ENCODE results near the gene SVOP. TPM values are rescaled to one million over a fixed set of nuclear protein-coding genes. Genes with fewer than 3 reads are reported as not detected.

The SVOP gene
- total RNA-seq, 1 donor from 2014 or later: not detected

DNA sequence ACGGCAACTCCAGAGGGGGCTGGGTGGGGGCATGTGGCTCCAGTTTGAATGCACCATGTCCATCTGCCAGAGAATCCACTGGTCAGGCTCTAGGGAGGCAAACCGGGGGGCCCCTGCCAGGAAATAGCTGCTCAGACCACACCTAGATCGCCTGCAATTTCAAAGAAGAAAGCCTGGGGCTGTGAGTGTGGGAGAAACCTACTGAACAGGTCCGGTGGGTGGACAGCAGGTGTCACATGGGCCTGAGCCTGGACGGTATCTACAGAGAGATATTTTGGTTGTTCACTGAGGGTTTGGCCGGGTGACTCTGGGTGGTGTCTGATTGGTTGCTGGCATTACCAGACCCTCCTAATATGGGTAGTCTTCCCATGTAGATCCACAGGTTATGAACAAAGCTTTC, 109.0 kb downstream of the SVOP start:
- intact Hi-C loops (cut with micrococcal nuclease): no loop called here
- Mint-ChIP-seq H3K4me3 (ENCODE audit: low read depth) (no peak overlapping the region), H3K9me3 (no peaks in the 10 kb centered on the region), H3K27ac (no peak overlapping the region), H3K4me1 (ENCODE audit: low read depth) (no peaks in the 10 kb centered on the region), H3K27me3 (ENCODE audit: low read depth) (peaks cover 9% of the 10 kb centered on the region), H3K36me3 (ENCODE audit: low read depth) (no peaks in the 10 kb centered on the region)
- DNase-seq (ENCODE audit: low spot score): no peak

DNA sequence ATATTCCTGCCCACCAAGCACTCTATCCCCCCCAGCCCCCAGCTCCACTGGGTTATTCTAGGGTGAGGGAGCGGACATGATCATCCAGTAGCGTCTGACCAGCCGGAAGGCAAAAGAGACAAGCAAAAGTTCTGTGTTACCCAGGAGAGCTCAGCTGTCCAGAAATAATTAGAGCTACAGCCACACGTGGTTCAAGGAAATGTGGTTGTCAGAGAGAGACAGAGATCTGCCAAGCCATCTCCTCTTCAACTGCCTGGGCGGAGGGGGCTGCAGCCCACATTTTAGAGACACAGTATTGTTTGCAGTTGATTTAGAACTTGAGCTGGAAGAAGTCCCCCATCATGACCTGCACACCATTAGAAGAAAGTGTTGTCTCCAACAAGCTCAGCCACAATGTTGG, 110.5 kb downstream of the SVOP start:
- Mint-ChIP-seq H3K27ac (no peak overlapping the region), H3K27me3 (ENCODE audit: low read depth) (peaks cover 12% of the 10 kb centered on the region), H3K4me3 (ENCODE audit: low read depth) (no peak overlapping the region), H3K4me1 (ENCODE audit: low read depth) (no peaks in the 10 kb centered on the region), H3K36me3 (ENCODE audit: low read depth) (no peaks in the 10 kb centered on the region), H3K9me3 (no peaks in the 10 kb centered on the region)
- no peak for DNase-seq (ENCODE audit: low spot score)
- intact Hi-C loops (cut with micrococcal nuclease): no loop called here

DNA sequence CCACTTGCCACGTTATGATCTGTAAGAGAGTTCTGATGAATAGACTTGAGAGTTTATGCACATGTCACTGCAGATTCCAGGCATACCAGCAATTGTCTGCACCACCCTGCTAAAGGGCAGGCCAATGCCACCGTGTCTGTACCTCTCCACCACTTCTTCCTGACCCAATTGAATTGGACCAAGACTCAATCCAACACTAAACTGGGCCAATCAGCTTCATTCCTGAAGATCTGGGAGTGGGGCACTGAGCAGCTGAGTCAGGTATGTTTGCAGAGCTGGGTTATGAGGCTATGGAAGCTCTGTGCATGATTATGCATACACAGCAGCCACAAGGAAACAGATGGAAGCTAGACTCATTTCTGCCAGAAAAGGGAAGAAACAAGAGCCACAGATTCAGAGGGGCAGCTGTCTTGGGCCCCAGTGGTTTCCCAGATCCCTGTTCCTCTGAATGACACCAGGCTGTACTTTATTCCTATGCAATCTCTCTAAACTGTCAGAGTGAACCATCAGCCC, 113.0 kb downstream of the SVOP start:
- no peaks in the 10 kb centered on the region for H3K9me3 Mint-ChIP-seq
- H3K27me3 Mint-ChIP-seq (ENCODE audit: low read depth): peaks cover 15% of the 10 kb centered on the region
- no peaks in the 10 kb centered on the region for H3K4me1 Mint-ChIP-seq (ENCODE audit: low read depth)
- DNase-seq (ENCODE audit: low spot score): no peak
- H3K36me3 Mint-ChIP-seq (ENCODE audit: low read depth): no peaks in the 10 kb centered on the region
- H3K4me3 Mint-ChIP-seq (ENCODE audit: low read depth): no peak overlapping the region
- no peak overlapping the region for H3K27ac Mint-ChIP-seq
- intact Hi-C loops (cut with micrococcal nuclease): no loop called here

DNA sequence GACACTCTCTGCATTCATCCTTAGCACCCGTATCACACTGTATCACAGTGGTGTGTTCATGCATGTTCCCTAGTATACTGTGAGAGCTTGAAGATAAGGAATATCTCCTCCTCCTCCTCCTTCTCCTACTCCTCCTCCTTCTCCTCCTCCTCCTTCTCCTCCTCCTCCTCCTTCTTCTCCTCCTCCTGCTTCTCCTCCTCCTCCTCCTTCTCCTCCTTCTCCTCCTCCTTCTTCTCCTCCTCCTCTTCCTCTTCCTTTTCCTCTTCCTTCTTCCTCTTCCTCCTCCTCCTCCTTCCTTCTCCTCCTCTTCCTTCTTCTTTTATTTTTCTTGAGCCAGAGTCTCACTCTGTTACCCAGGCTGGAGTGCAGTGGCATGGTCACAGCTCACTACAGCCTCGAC, 113.9 kb downstream of the SVOP start:
- peaks cover 15% of the 10 kb centered on the region for H3K27me3 Mint-ChIP-seq (ENCODE audit: low read depth)
- H3K4me1 Mint-ChIP-seq (ENCODE audit: low read depth): no peaks in the 10 kb centered on the region
- H3K36me3 Mint-ChIP-seq (ENCODE audit: low read depth): no peaks in the 10 kb centered on the region
- no peak overlapping the region for H3K4me3 Mint-ChIP-seq (ENCODE audit: low read depth)
- no peak for DNase-seq (ENCODE audit: low spot score)
- H3K9me3 Mint-ChIP-seq: no peaks in the 10 kb centered on the region
- intact Hi-C loops (cut with micrococcal nuclease): no loop called here
- H3K27ac Mint-ChIP-seq: no peak overlapping the region

DNA sequence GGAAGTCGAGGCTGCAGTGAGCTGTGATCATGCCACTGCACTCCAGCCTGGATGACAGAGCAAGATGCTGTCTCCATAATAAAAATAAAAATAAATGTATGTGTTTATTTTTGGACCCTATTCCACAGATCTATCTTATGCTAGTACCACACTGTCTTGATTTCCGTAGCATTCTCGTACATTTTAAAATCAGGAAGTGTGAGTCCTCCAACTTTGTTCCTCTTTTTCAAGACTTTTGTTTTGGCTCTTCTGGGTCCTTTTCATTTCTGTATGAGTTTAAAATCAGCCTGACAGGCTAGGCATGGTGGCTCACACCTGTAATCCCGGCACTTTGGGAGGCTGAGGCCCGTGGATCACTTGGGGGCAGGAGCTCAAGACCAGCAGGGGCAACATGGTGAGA, 115.1 kb downstream of the SVOP start:
- Mint-ChIP-seq H3K9me3 (no peaks in the 10 kb centered on the region), H3K36me3 (ENCODE audit: low read depth) (no peaks in the 10 kb centered on the region), H3K27me3 (ENCODE audit: low read depth) (peaks cover 15% of the 10 kb centered on the region), H3K27ac (no peak overlapping the region), H3K4me1 (ENCODE audit: low read depth) (no peaks in the 10 kb centered on the region), H3K4me3 (ENCODE audit: low read depth) (no peak overlapping the region)
- intact Hi-C loops (cut with micrococcal nuclease): no loop called here
- DNase-seq (ENCODE audit: low spot score): no peak

DNA sequence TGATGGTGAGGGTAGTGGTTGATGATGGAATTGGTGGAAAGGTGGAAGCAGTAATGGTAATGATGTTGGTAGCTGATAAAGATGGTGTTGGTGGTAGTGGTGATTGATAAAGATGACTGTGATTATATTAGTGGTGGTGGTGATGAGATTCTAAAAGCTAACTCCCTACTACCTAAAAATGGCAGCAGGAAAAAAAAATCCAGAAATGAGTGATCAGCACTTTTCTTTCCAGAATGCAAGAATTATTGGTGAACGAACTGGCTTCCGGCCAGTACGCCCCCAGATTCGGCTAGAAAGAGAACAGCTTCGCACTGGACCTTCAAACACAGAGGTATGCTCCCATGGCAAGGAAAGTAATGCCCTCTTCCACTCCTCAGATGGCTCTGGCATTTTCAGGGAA, 121.7 kb downstream of the SVOP start:
- Mint-ChIP-seq H3K4me3 (ENCODE audit: low read depth) (no peak overlapping the region), H3K9me3 (no peaks in the 10 kb centered on the region), H3K27me3 (ENCODE audit: low read depth) (peaks cover 5% of the 10 kb centered on the region), H3K4me1 (ENCODE audit: low read depth) (no peaks in the 10 kb centered on the region), H3K36me3 (ENCODE audit: low read depth) (no peaks in the 10 kb centered on the region), H3K27ac (no peak overlapping the region)
- intact Hi-C loops (cut with micrococcal nuclease): no loop called here
- no peak for DNase-seq (ENCODE audit: low spot score)

DNA sequence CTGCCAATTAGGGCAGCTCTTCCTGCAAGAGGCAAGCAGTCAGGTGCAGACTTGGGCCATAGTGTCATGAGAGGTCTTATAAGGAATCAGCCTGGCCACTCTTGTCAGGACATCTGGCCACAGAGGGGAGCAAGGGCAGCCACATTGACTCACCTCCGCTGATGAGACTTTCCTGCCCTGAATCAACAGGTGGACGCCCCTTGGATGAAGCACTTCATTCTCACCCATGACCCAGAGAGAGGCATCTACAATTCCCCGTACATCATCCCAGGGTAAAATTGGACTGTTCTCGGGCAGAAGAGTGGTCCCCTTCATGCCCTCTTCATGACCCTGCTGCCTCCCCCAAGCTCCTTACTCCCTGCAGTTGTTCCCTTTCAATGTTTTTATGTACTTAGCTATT, 124.1 kb downstream of the SVOP start:
- Mint-ChIP-seq H3K4me3 (ENCODE audit: low read depth) (no peak overlapping the region), H3K27me3 (ENCODE audit: low read depth) (peaks cover 3% of the 10 kb centered on the region), H3K4me1 (ENCODE audit: low read depth) (no peaks in the 10 kb centered on the region), H3K27ac (no peak overlapping the region), H3K36me3 (ENCODE audit: low read depth) (no peaks in the 10 kb centered on the region), H3K9me3 (no peaks in the 10 kb centered on the region)
- DNase-seq (ENCODE audit: low spot score): no peak
- intact Hi-C loops (cut with micrococcal nuclease): no loop called here

DNA sequence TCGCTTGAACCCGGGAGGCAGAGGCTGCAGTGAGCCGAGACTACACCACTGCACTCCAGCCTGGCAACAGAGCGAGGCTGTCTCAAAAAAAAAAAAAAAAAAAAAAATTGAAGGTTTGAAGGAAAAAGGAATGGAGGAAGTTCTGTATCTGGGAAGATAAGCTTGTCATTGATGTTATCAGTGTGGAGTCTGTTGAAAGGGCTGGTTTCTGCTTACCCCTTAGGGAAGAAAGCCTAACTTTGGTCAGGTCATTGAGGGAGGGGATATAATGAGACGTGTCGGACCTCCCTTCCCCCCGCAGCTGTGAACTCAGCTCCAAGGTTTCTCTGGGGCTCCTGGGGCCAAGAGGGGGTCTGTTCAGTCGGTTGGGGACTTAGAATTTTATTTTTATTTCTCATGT, 124.5 kb downstream of the SVOP start:
- Mint-ChIP-seq H3K27ac (no peak overlapping the region), H3K4me3 (ENCODE audit: low read depth) (no peak overlapping the region)

DNA sequence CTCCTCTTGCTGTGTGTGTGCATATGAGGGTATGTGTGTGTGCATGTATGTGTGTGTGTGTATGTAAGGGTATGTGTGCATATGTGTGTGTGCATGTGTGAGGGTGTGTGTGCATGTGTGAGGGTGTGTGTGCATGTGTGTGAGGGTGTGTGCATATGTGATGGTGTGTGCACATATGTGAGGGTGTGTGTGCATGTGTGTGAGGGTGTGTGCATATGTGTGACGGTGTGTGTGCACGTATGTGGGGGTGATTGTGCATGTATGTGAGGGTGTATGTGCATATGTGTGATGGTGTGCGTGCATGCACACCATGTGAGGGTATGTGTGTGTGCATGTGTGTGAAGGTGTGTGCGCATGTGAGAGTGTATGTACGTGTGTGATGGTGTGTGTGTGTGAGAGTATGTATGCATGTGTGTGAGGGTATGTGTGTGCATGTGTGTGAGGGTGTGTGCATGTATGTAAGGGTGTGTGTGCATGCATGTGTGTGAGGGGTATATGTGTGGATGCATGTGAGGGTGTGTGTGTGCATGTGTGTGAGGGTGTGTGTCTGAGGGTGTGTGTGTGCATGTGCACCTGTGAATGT, 125.6 kb downstream of the SVOP start:
- Mint-ChIP-seq H3K4me1 (ENCODE audit: low read depth) (no peaks in the 10 kb centered on the region), H3K27me3 (ENCODE audit: low read depth) (peaks cover 3% of the 10 kb centered on the region), H3K9me3 (peaks cover 3% of the 10 kb centered on the region), H3K36me3 (ENCODE audit: low read depth) (no peaks in the 10 kb centered on the region), H3K4me3 (ENCODE audit: low read depth) (no peak overlapping the region), H3K27ac (no peak overlapping the region)
- intact Hi-C loops (cut with micrococcal nuclease): no loop called here
- DNase-seq (ENCODE audit: low spot score): no peak

More for the DNA sequence above, 124.5 kb downstream of the SVOP start:
- intact Hi-C loops (cut with micrococcal nuclease): no loop called here
- no peaks in the 10 kb centered on the region for H3K9me3 Mint-ChIP-seq
- no peaks in the 10 kb centered on the region for H3K4me1 Mint-ChIP-seq (ENCODE audit: low read depth)
- no peaks in the 10 kb centered on the region for H3K36me3 Mint-ChIP-seq (ENCODE audit: low read depth)
- H3K27me3 Mint-ChIP-seq (ENCODE audit: low read depth): peaks cover 3% of the 10 kb centered on the region
- DNase-seq (ENCODE audit: low spot score): no peak

DNA sequence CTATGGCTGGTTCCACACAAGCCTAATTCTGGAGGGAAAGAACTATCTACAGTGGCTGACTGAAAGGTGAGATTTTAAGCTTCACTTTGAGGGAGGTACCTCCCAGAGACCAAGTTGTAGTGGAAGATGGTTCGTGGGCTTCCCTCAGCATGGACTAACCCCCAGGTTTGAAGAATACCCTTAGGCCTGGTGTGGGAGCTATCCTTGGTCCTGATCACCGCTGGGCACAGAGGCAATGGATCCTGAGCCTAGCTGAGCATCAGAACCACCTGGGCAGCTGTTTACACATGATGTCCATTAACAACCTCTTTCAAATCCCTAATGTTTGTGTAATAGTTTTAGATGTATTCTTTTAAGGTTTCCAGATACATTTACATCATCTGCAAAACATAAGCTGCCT, 130.7 kb downstream of the SVOP start:
- Mint-ChIP-seq H3K9me3 (peaks cover 3% of the 10 kb centered on the region), H3K27me3 (ENCODE audit: low read depth) (no peaks in the 10 kb centered on the region), H3K4me1 (ENCODE audit: low read depth) (no peaks in the 10 kb centered on the region), H3K4me3 (ENCODE audit: low read depth) (no peak overlapping the region), H3K27ac (no peak overlapping the region), H3K36me3 (ENCODE audit: low read depth) (no peaks in the 10 kb centered on the region)
- DNase-seq (ENCODE audit: low spot score): no peak
- intact Hi-C loops (cut with micrococcal nuclease): no loop called here

DNA sequence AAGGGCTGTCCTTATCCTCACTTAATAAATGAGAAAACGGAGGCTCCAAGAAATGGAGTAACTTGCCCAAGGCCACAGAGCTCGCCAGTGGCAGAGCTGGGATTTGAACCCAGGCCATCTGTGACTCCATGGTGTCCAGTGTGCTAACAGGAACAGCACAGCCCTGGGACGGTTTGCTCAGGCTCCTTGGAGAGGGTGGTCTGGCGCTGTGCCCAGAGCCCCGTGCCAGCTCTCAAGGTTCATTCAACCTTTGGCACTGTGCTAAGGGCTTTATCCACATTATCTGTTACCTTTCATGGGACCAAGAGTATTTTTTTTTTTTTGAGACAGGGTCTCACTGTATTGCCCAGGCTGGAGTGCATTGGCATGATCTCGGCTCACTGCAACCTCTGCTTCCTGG, 132.8 kb downstream of the SVOP start:
- H3K4me3 Mint-ChIP-seq (ENCODE audit: low read depth): no peak overlapping the region
- no peak for DNase-seq (ENCODE audit: low spot score)
- intact Hi-C loops (cut with micrococcal nuclease): no loop called here
- H3K9me3 Mint-ChIP-seq: peaks cover 3% of the 10 kb centered on the region
- no peaks in the 10 kb centered on the region for H3K4me1 Mint-ChIP-seq (ENCODE audit: low read depth)
- H3K27me3 Mint-ChIP-seq (ENCODE audit: low read depth): no peaks in the 10 kb centered on the region
- H3K27ac Mint-ChIP-seq: no peak overlapping the region
- H3K36me3 Mint-ChIP-seq (ENCODE audit: low read depth): no peaks in the 10 kb centered on the region

DNA sequence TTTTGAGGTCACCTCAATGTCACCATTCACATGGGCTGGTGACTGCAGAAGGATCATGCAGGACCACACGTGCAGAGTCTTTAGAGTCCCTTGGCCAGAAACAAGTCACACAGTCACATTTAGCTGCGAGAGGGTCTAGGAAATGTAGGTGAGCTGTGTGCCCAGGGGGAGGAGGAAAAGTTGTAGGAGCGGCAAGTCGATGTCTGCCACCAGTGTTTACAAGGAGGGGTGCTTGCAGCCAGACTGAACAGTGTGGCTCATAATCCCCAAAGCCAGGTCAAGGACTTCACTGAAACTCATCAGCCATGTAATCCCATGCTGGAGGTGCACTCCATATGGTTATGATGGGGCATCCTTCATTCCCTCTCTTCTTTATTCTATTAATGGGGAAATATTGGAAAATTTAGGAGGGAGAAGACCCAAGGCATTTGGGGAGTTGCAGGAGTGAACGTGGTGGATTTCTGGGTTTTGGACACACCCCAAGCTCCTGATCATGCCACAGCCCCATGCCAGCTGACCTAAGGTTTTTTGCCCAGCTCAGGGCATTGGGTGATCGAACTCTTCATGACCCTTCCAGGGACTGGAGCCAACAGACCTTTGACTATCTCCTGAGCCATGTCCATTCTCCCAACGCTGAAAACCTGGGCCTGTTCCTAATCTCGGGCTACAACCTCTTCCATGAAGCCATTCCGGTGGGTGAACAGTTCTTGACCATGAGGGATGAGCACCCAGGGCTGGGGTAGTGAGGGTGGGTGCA, 133.8 kb downstream of the SVOP start:
- no peak for DNase-seq (ENCODE audit: low spot score)
- H3K4me1 Mint-ChIP-seq (ENCODE audit: low read depth): no peaks in the 10 kb centered on the region
- intact Hi-C loops (cut with micrococcal nuclease): no loop called here
- no peaks in the 10 kb centered on the region for H3K36me3 Mint-ChIP-seq (ENCODE audit: low read depth)
- peaks cover 3% of the 10 kb centered on the region for H3K9me3 Mint-ChIP-seq
- no peaks in the 10 kb centered on the region for H3K27me3 Mint-ChIP-seq (ENCODE audit: low read depth)
- H3K4me3 Mint-ChIP-seq (ENCODE audit: low read depth): no peak overlapping the region
- H3K27ac Mint-ChIP-seq: no peak overlapping the region

DNA sequence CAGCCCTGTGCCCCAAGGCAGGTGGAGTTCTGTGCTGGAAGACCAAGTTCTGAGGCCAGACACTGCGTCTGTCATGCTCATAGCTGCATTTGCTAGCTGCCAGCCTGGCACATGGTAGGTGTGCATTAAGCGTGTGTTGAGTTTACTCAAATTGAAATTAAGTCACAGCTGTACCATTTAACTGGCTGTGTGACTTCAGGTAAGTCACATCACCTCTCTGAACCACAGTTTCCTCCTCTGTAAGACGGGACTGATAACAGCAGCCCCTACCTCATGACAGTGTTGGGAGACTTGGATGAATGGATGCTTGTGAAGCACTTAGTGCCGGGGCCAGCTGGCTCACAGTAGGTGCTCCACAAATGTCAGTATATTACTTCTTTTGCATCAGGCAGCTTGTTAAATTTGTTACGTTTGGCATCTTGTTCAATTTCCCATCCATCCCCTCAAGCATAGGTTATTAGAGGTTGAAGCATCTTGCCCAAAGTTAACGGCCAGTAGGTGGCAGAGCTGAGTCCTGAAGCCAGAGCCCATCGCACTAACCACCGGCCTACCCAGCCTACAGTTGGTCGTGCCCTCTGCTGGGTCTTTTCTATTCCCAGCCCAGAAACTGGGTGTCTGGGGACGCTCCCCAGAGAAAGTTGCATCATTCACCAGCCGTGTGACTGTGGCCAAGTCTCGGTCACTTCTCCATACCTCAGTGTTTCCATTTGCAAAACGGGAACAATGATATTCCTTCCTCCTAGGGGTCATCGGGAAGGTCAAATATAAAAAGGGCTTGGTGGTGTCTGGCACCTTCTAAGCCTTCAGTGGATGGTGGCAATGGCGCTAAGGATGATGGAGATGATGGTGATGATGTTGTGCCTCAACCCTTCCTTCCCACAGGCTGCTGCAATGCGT, 136.5 kb downstream of the SVOP start:
- H3K27me3 Mint-ChIP-seq (ENCODE audit: low read depth): no peaks in the 10 kb centered on the region
- no peaks in the 10 kb centered on the region for H3K36me3 Mint-ChIP-seq (ENCODE audit: low read depth)
- H3K4me3 Mint-ChIP-seq (ENCODE audit: low read depth): no peak overlapping the region
- no peaks in the 10 kb centered on the region for H3K4me1 Mint-ChIP-seq (ENCODE audit: low read depth)
- DNase-seq (ENCODE audit: low spot score): peak; percentile 43
- H3K27ac Mint-ChIP-seq: no peak overlapping the region
- intact Hi-C loops (cut with micrococcal nuclease): loop anchor here (1.0 to 2.0 kb wide), 2 partner anchors 66 to 209 kb away; partner anchors contain the start of gene ALKBH2
- H3K9me3 Mint-ChIP-seq: no peaks in the 10 kb centered on the region
